Upper lobe of left lung (tissue), 6 donors: ENCODE data around the gene SPG11. TPM values are rescaled to one million over a fixed set of nuclear protein-coding genes. Genes with fewer than 3 reads are reported as not detected.

Source experiments
- ATAC-seq, 2 donors: fragments of 200-7000 bp; cut with Tn5 transposase; one replicate each; pipeline ENCODE4 v1.9.1; 2022; ENCODE audit warnings: mild to moderate bottlenecking in 2 of 2, moderate library complexity in 2 of 2; ENCODE audit not compliant: low FRiP score in 2 of 2
- DNase-seq, 2 donors: peaks; one replicate each; pipeline ENCODE4 v3.0.0-alpha.2; 2019 to 2020
- H3K27ac ChIP-seq, 4 donors: fragments of 200-600 bp; sonication (generic); one replicate each; pipeline ENCODE4 v1.5.1; 2016 to 2019
- H3K27me3 ChIP-seq, 4 donors: fragments of 200-600 bp; sonication (generic); one replicate each; pipeline ENCODE4 v1.5.1; 2017 to 2019
- H3K36me3 ChIP-seq, 4 donors: fragments of 200-600 bp; sonication (generic); one replicate each; pipeline ENCODE4 v1.5.1; 2016 to 2019
- H3K4me1 ChIP-seq, 4 donors: fragments of 200-600 bp; sonication (generic); one replicate each; pipeline ENCODE4 v1.5.1; 2018 to 2019
- H3K4me3 ChIP-seq, 4 donors: fragments of 200-600 bp; sonication (generic); one replicate each; pipeline ENCODE4 v1.5.1; 2017 to 2019; ENCODE audit warnings: mild to moderate bottlenecking in 2 of 4, moderate library complexity in 1 of 4
- H3K9me3 ChIP-seq, 4 donors: fragments of 200-600 bp; sonication (generic); one replicate each; pipeline ENCODE4 v1.5.1; 2018 to 2019
- CTCF ChIP-seq, 6 experiments: fragments of 450-650 bp in 4 of 6; fragments of 200-600 bp in 2 of 6; sonication (generic) in 2 of 6; IDR thresholded peaks; one replicate each; pipeline ENCODE4 v1.5.1; 2016 to 2019; ENCODE audit warnings: antibody characterized with exemption in 6 of 6
- EP300 ChIP-seq, 4 donors: sonication (generic); formaldehyde crosslinking; IDR thresholded peaks; one replicate each; pipeline ENCODE4 v1.5.1; 2017; ENCODE audit warnings: antibody characterized with exemption in 4 of 4, control low read depth in 2 of 4
- POLR2A ChIP-seq, 4 donors: fragments of 450-650 bp; IDR thresholded peaks; one replicate each; pipeline ENCODE4 v1.5.1; 2016 to 2017; ENCODE audit warnings: antibody characterized with exemption in 4 of 4, mild to moderate bottlenecking in 2 of 4
- POLR2AphosphoS5 ChIP-seq, 2 donors: sonication (generic); formaldehyde crosslinking; IDR thresholded peaks; one replicate each; pipeline ENCODE4 v1.5.1; 2017; ENCODE audit warnings: antibody characterized with exemption in 2 of 2
- WGBS, 2 donors: methylation state at CpG; one replicate each; pipeline ENCODE4 v1.1.5; 2017 to 2018; 5-methylcytosine and 5-hydroxymethylcytosine counted together
- total RNA-seq, 6 donors: library from RNA; depleted of rRNA in 4 of 6; stranded (reverse); fragments of >200 nt in 4 of 6; gene quantifications; one replicate each; pipeline versions ENCODE4 v1.1.0 to v1.2.1, GENCODE V29; 2016 to 2021
- donor health status: DM: no; HTN: no; CAD: no; lungs with moderate emphysema.
- donor health status: DM: no; HTN: yes; CAD: no; lungs with severe emphysema.

Gene SPG11
- total RNA-seq, 6 donors from 2014 or later, result 81.6 to 161 (median 97.4) TPM

- no peak for ATAC-seq
- peak overlapping the region in 2 of 4 donors; percentile 26 to 31 for H3K27ac ChIP-seq
- no peaks in the 10 kb centered on the region for H3K27me3 ChIP-seq
- no peak for TF ChIP-seq EP300 (IDR thresholded peaks at IDR 0.05)
- no peak for TF ChIP-seq POLR2AphosphoS5 (IDR thresholded peaks at IDR 0.05)
- no peak for TF ChIP-seq CTCF (IDR thresholded peaks at IDR 0.05)
- TF ChIP-seq POLR2A (IDR thresholded peaks at IDR 0.05), result no peak
- H3K9me3 ChIP-seq, result no peaks in the 10 kb centered on the region
- no peak overlapping the region for H3K4me3 ChIP-seq
- no peaks in the 10 kb centered on the region for H3K36me3 ChIP-seq
- H3K4me1 ChIP-seq, result peaks cover 11 to 18% (median 15%) of the 10 kb centered on the region in 4 donors
- DNase-seq, result no peak
- 46 to 53% methylated on average over 5 of the region's 5 CpGs for WGBS, 2 donors
These were observed 3.0 kb upstream of the SPG11 start for GRCh38 chr15:44666210-44667038.

GRCh38 chr15:44662478-44663409 lies 718 bp downstream of the SPG11 start:
- peak; percentile 36 to 85 for DNase-seq
- WGBS, 2 donors, result 6 to 10% methylated on average over 22 to 34 of the region's 34 CpGs
- peak; percentile 81 to 84 for ATAC-seq
- peak in 1 of 4 donors; percentile 4 for TF ChIP-seq EP300 (IDR thresholded peaks at IDR 0.05)
- no peak for TF ChIP-seq CTCF (IDR thresholded peaks at IDR 0.05)
- TF ChIP-seq POLR2A (IDR thresholded peaks at IDR 0.05), result peak in 1 of 4 donors; percentile 44
- peak in 1 of 2 donors; percentile 7 for TF ChIP-seq POLR2AphosphoS5 (IDR thresholded peaks at IDR 0.05)
- peak overlapping the region; percentile 84 to 98 (median 91) for H3K4me3 ChIP-seq
- peak overlapping the region; percentile 96 to 100 (median 100) for H3K27ac ChIP-seq
- peaks cover 15 to 20% (median 16%) of the 10 kb centered on the region in 4 donors for H3K4me1 ChIP-seq
- H3K36me3 ChIP-seq, result peaks cover 3 to 22% (median 11%) of the 10 kb centered on the region in 4 donors
- no peaks in the 10 kb centered on the region for H3K9me3 ChIP-seq
- no peaks in the 10 kb centered on the region for H3K27me3 ChIP-seq

- no peak for ATAC-seq
- no peak for TF ChIP-seq POLR2AphosphoS5 (IDR thresholded peaks at IDR 0.05)
- Histone ChIP-seq H3K36me3 (peaks cover 7 to 34% (median 15%) of the 10 kb centered on the region in 4 donors), H3K4me3 (peak overlapping the region in 1 of 4 donors; percentile 96), H3K4me1 (peaks cover 15 to 20% (median 16%) of the 10 kb centered on the region in 4 donors), H3K27ac (peak overlapping the region; percentile 96 to 100 (median 100)), H3K9me3 (no peaks in the 10 kb centered on the region), H3K27me3 (no peaks in the 10 kb centered on the region)
- DNase-seq, result no peak
These were observed 1.9 kb downstream of the SPG11 start for GRCh38 chr15:44661576-44661975.

GRCh38 chr15:44659056-44659455 lies 4.4 kb downstream of the SPG11 start:
- H3K9me3 ChIP-seq, result no peaks in the 10 kb centered on the region

More at GRCh38 chr15:44659056-44659455, 4.4 kb downstream of the SPG11 start:
- Histone ChIP-seq H3K4me1 (peaks cover 11 to 17% (median 14%) of the 10 kb centered on the region in 4 donors), H3K27ac (no peak overlapping the region), H3K27me3 (no peaks in the 10 kb centered on the region), H3K4me3 (no peak overlapping the region), H3K36me3 (peaks cover 10 to 59% (median 25%) of the 10 kb centered on the region in 4 donors)
- TF ChIP-seq EP300 (IDR thresholded peaks at IDR 0.05) (no peak), POLR2A (IDR thresholded peaks at IDR 0.05) (no peak), CTCF (IDR thresholded peaks at IDR 0.05) (no peak), POLR2AphosphoS5 (IDR thresholded peaks at IDR 0.05) (no peak)
- ATAC-seq, result no peak
- DNase-seq, result no peak
- 79 to 91% methylated on average over 3 of the region's 3 CpGs for WGBS, 2 donors
